HG02885 (cell line): ENCODE results near the gene DNAJC25.

Experiments
- ATAC-seq: cut with Tn5 transposase; IDR thresholded peaks from one replicate; pipeline ENCODE4 v1.9.1; 2021; ENCODE audit warnings: mild to moderate bottlenecking; ENCODE audit not compliant: unreplicated experiment, poor library complexity

The DNAJC25 gene

DNA sequence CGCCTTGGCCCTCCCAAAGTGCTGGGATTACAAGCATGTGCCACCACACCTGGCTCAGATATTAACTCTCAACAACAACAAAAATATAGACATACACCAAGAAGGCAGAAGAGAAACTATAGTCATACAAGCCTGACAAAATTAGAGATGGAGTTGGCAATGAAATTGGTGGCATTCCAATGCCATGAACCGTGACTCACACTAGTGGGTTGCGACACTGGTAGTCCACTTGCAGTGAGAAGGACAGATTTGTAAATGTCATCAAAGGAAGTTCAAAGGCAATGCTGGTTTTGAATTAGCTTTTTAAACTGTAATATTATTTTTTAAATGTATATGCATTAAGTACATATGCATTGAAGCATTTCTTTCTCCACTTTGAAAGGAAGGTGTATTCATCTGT is 8.5 kb upstream of the DNAJC25 start:
- ATAC-seq: no peak

DNA sequence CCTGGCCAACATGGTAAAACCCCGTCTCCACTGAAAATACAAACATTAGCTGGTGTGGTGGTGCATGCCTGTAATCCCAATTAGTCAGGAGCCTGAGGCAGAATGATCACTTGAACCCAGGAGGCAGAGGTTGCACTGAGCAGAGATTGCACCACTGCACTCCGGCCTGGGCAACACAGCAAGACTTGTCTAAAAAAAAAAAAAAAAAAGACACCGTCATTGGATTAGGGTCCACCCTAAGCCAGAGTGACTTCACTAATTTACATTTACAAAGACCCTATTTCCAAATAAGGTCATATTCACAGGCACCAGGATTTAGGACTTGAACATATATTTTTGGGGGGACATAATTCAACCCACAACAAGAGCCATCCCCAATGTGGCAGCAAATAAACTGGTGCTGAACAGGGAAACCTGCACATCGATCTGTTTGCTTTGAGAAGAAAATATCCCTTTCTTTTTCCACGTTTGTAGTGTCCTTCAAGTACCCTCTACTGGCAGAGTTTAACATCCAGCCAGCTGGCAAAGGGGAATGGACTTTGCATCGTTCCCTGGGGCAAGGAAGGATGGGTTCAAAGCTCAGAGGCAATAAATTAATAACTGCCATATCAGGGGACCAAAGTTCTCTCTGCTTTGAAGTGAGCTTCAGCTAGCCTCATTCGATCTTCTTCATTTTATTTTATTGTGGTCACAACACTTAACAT is 3.7 kb upstream of the DNAJC25 start:
- ATAC-seq: no peak

DNA sequence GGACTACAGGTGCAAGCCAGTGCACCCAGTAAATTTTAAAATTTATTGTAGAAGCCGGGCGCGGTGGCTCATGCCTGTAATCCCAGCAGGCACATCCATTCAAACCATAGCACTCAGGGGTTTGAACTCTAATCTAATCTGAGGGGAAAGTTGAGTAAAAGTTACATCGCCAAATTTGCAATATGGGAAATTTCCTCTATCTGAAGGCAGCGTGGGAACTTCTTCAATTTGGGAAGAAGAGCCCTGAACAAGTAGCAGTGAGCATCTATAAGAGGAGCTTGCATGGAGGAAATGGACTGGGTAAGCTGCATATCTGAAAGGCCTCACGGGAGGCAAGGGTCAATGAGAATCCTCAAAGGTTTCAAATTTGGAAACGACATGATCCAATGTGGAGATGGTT is 2.7 kb upstream of the DNAJC25 start:
- ATAC-seq: no peak

DNA sequence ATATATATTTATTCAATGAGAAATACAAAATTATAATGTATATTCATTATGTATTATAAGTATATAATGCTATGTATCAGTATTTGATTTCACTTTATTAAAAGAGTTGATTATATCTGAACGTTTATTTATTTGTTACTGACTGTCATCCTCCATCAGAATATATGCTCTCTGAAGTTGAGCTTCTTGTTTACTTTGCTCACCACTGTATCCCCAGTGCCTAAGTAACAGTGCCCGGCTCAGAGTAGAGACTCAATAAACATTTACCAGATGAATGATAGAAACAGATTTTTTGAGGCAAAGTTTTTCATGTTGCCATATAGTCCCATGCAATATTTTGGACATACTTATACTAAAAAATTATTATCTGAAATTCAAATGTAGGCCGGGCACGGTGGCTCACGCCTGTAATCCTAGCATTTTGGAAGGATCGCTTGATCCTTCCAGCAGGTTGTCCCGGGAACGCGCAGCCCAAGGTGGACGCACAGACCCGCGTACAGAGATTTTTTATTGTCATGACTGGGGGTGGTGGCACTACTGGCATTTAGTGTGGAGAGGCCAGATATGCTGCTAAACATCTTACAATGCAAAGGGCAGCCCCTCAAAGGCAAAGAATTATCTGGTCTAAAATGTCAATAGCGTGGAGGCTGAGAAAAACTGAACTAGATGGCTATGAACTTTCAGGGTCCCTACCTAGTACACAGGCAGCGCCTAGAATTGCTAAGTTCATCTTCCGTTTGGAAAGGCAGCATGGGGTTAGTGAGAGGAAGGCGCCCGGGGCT is 761 bp upstream of the DNAJC25 start:
- peak; percentile 25 for ATAC-seq

DNA sequence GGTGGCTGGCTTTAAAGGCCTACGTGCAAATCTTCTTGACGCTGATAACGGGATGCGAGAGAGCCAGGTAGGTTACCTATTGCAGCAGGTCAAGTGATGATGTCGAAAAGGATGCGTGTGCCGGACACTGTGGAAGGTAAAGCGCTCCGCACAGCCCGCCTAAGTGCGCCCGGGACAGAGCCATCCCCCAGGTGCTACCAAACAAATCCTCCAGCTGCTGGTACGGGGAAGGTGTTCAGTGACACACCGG is 245 bp upstream of the DNAJC25 start:
- no peak for ATAC-seq

DNA sequence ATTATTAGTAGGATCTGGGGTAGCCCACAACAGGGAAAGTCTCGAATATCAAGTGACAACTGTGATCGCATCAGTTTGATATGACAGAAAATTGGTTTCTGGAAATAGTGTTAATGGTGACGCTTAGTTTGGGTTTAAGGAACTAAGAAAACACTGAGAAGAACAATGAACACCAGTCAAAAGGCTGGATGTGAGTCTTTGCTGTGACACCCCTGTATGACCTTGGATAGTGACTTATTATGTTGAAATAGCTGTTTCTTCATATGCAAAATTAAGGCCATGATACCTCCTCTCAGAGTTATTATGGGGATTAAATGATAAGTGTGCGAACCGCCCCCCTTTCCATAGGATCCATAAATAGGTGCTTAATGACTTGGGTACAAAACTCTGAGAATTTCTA is 926 bp downstream of the DNAJC25 start:
- ATAC-seq: no peak

DNA sequence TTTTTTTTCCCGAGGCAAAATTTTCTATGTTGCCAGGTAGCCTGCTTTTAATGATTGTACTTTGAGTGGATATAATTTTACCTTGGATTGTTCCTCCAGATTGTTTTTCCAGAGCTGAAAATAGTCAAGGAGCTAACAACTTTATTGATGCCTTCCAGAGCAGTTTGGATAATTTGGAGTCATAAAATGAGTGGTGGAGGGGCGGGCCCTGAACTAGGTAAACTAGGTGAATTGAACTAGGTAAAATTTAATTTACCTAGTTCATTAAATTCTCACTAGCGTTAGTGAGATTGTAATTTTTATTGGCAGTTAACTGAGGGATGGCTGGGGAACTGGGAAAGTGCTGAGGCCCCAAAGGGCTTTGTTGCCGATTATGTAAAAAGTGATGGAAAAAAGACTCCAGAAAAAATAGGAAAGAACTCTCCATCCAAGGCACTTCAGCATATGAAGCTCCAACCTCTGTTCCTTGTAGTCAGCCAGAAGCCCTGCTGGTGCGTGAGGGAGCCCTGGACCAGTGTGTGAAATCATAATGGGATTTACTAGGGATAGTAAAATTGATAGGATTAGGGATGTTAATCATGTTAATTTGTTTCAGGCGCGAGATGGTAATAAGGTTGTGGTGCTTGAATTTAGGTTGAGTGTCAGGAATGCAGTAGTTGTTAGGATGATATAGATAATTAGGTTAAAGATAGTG is 1.7 kb downstream of the DNAJC25 start:
- no peak for ATAC-seq

DNA sequence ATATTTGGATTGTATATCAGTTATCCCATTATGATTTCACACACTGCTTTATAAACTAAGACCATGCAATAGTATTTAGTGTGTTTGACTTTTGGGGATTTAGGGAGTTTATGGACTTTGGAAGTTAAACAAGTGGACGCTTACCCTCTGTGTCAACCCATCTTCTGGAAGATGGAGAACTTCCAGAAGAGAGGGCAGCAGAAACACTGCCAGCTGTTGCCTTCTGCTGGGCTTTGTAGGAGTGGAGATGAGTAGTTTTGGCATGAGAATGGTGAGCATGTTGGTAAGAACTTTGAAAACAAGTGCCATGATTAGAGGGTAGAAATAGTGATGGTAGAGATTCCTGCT is 2.2 kb downstream of the DNAJC25 start:
- ATAC-seq: no peak

DNA sequence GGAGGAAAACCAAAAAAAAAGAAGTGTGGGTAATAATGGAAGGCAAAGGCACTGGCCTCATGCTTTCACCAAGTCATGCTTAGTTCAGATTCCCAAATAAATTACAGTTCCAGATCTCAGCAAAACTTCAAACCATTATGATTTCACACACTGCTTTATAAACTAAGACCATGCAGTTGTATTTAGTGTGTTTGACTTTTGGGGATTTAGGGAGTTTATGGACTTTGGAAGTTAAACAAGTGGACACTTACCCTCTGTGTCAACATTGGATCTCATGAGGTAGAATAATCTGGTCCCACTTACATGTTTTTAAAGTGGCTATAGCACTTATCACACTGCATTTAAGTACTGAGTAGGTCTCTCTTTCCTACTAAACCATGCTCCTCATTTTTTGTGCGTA is 3.7 kb downstream of the DNAJC25 start:
- ATAC-seq: no peak

DNA sequence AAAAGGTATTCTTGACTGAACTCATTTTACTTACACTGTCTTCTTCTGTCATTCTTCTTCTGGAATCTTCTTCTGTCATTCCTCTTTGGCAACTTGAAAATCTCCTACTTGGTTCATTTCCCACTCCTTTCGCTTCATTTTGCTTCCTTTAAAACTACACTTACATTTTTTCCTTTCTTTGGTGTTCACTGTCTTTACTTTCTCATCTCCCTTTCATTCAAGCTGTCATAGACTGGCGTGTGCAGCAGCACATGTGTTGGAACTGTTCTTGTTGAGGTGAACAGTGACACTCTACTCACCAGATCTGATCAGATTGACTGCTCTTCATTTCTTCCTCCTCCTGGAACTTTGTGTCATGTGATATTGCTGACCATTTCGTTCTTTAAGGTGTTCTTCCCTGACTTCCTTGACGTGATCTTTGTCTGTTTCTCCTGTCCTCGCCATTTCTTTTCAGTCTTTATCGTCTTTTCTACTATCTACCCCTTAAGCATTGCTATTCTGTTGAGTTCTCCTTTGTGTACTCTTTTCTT is 6.4 kb downstream of the DNAJC25 start:
- ATAC-seq: no peak

DNA sequence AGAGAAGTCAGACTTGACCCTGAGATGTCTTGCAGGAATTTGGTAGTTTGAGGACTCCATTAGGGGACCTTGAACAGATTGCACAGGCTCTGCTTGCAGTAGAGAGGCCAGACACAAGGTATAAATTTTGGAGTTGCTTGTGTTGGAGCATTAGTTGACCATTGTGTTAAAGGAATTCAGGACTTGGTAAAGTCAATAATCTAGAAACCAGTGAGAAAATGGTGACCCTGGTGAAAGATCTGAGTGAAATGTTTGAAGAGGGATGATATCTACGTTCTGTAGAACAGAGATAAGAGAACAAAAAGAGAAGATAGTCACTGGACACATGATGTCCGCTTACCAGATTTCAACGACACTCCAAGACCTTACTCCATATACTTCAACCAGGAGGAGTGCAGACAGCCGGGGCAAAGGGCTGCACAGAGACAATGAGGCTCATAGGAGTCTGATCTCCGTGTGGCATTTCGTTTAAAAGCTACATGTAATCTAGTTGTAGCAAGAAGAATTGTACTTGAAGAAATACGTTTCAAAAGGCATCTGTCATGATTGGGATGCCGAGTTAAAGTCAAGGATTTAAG is 13.2 kb downstream of the DNAJC25 start:
- ATAC-seq: no peak

DNA sequence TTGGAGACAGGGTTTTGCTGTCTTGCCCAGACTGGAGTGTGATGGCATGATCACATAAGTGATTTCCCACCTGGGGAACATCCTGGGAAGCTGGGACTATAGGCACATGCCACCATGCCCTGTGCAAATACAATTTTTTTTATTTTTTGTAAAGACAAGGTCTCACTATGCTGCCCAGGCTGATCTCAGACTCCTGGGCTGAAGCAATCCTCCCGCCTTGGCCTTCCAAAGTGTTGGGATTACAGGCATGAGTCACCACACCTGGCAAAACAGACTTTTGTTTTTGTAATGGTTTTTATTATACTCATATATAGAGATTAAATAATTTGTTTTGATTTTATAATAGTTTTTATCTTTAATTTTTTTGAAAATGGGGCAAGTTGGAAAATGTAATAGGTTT is 14.7 kb downstream of the DNAJC25 start:
- ATAC-seq: no peak

DNA sequence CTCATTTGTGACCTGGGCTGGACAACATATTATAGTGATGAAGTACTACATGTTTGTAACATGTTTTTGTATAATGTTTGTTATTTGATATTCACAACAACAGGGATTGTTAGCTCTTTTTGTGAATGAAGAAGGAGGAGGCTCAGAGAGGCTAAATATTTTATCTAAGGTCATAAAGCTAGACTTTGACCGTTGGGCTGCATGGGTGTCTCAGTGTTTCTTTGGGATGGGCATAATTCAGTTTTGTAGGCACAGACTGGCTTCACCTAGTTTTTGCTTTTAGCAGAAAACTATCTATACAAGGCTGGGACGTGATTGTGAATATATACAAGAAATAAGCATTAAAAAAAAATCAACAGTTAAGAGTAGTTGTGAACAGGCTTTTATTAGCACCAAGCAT is 15.3 kb downstream of the DNAJC25 start:
- ATAC-seq: no peak

DNA sequence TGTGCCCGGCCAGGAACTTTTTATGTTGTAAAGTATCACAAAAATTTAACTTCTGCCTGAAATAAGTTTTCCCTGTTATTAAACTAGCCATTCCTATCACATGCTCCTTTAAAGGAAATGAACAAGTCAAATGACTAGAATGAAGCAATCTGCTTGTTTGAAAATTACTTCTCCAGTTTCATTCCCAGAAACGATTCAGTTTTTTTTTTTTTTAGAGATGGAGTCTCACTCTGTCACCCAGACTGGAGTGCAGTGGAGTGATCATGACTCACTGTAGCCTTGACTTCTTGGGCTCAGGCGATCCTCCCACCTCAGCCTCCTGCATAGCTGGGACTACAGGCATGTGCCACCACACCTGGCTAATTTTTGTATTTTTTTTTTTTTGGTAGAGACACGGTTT is 16.9 kb downstream of the DNAJC25 start:
- ATAC-seq: no peak

DNA sequence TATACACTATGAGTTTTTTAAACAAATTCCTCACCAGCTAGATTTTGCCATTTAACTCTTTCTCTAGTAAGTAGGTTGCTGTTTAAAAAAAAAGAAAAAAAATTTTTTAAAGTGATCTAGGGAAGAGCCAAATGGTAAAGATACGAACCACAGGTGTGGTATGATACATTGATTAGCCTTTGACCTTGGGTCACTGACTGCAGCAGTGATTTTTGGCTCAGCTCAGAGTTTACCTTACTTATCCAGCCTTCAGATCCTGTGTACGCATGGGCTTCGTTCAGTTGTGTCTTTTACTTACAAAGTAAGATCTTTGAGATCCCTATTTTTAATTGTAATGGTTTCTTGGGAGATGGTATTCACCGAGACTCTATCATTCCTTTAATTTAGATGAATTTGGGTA is 17.9 kb downstream of the DNAJC25 start:
- no peak for ATAC-seq

DNA sequence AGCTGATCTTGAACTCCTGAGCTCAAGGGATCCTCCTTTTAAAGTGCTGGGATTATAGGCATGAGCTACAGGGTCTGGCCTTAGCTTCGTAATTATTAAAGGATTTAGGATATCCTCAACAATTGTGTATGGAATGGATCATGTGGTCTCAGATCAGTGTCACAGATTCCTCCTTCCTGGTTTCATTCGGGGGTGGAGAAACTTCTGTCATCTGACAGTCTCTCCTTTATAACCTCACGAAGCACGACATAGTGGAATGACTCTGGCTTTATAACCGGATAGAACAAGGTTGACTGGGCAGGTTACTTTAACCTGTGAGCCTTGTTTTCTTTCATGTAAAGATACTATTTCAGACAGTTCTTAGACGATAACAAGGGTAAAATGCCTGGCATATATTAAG is 25.9 kb downstream of the DNAJC25 start:
- no peak for ATAC-seq

DNA sequence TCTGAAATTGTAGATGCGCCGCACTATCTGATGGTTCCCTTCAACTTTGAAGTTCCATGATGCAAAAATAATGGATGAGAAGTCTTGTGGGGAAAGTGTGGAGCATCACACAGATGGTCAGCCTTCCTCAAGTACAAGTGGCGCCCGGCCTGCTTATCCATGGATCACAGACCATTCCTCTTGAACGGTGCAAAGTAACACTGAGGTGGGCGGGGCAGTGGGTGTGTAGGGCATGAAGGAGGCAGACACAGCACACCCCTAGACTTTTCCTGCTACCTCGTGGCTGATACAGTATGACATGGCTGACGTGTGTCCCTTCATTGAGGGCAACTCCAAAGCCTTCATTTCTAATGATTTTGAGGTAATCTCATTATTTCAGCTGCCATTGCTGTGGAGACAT is 27.8 kb downstream of the DNAJC25 start:
- no peak for ATAC-seq

DNA sequence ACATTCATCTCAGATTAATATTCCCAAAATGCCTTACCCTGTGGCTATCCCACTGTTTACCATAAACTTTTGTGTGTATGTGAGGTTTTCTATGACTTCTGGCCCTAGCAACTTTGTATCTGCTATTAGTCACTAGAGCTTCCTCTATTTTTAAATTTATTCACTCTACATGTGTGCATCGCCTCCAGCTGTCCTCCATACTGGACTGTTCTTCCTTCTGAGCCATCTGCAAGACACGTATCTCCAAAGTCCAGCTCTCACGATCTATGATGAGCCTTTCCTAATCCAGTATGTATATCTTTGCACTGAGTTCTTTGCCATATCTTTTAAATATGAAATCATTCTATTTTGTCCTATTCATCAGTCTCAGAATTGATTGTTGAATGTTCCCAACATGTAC is 28.6 kb downstream of the DNAJC25 start:
- no peak for ATAC-seq

DNA sequence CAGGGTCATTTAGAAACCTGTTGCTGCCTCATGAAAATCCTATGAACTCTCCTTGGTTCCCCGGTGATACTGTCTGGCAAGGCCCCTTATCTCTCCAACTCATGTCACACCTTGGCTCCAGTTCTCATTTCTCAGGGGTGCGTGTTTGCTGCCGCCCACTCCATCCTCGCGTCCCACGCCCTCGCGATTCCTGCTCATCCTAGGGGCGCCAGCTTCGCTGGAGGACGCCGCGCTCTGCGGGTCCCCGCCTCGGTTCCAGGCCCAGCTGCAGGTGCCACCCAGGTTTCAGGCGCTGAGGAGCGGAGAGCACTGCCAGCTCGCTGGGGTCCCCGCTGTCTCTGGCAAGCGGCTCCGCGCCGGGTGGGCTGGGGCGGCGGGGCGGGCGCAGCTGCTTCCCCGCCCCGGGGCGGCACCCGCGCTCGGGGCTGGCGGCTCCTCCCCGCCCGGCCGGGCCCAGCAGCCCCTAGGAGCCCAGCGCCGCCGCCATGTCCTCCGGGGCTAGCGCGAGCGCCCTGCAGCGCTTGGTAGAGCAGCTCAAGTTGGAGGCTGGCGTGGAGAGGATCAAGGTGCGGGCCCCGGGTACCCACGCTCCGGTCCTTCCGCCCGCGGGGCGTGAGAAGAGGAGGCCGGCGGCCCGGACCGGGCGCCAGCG is 30.1 kb downstream of the DNAJC25 start, which contains the start of gene GNG10:
GNG10 (plus strand) TSS at position 456 of the 652 bp plus-strand sequence; CDS start at position 486, 30 bp downstream.
- peak; percentile 89 for ATAC-seq

DNA sequence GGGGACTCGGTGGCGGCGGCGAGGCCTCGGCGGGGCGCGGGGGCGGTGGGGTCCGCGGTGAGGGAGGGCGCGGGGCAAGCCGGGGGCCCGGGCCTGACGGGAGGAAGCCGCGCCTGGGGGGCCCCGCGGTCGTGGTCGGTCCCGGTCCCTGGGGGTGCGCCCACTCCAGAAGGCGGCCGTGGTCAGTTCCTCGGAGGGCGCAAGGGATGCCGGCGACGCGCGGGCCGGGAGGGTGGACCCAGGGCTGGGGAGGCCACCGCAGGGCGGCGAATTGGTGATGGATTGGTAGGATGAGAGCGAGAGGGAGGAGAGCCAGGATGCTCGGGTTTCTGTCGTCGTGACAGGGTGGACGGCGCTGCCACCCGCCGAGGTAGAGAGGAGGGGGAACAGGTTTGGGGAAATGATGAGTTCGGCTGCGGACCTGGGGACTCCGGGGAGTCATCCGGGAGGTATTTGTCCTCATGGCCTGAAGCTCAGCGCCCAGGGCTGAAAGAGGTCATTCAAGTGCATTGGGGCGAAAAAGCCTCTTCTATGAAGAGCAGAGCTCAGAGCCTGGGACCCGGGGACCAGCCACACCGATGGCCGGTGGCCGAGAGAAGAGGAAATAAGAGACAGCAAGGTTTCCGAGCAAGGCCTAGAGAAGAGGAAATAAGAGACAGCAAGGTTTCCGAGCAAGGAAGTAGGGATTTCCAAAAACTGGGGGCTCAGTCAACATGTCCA is 30.8 kb downstream of the DNAJC25 start:
- peak; percentile 42 for ATAC-seq
